Hepatocyte (in vitro differentiated cells): Measurements from ENCODE around the gene SNX9. TPM values are rescaled to one million over a fixed set of nuclear protein-coding genes. Genes with fewer than 3 reads are reported as not detected.

Experiments
- DNase-seq: peaks from one replicate; pipeline ENCODE4 v3.0.0-alpha.2; 2016; ENCODE audit warnings: low spot score
- H2AFZ ChIP-seq: fragments of 200-600 bp; sonication (generic); 2 replicates; pipeline ENCODE4 v1.6.0; 2016; ENCODE audit warnings: antibody characterized with exemption, mild to moderate bottlenecking
- H3K27ac ChIP-seq: fragments of 200-600 bp; sonication (generic); 2 replicates; pipeline ENCODE4 v1.5.1; 2016; ENCODE audit warnings: mild to moderate bottlenecking
- H3K27me3 ChIP-seq: fragments of 200-600 bp; sonication (generic); 2 replicates; pipeline ENCODE4 v1.6.1; 2016
- H3K36me3 ChIP-seq: fragments of 200-600 bp; sonication (generic); replicated peaks from 2 replicates; pipeline ENCODE4 v1.5.1; 2016; ENCODE audit warnings: low read depth; ENCODE audit not compliant: insufficient read depth
- H3K4me1 ChIP-seq: fragments of 200-600 bp; sonication (generic); 2 replicates; pipeline ENCODE4 v1.5.1; 2016; ENCODE audit warnings: mild to moderate bottlenecking, moderate library complexity; ENCODE audit not compliant: insufficient read depth
- H3K4me2 ChIP-seq: fragments of 200-600 bp; sonication (generic); 2 replicates; pipeline ENCODE4 v1.6.0; 2016
- H3K4me3 ChIP-seq: fragments of 200-600 bp; sonication (generic); 2 replicates; pipeline ENCODE4 v1.5.1; 2016; ENCODE audit warnings: mild to moderate bottlenecking
- H3K79me2 ChIP-seq: fragments of 200-600 bp; sonication (generic); 2 replicates; pipeline ENCODE4 v1.6.0; 2017; ENCODE audit warnings: mild to moderate bottlenecking
- H3K9me2 ChIP-seq: fragments of 200-600 bp; sonication (generic); replicated peaks from 2 replicates; pipeline ENCODE4 v1.6.0; 2017; ENCODE audit warnings: mild to moderate bottlenecking; ENCODE audit not compliant: insufficient read depth
- H3K9me3 ChIP-seq: fragments of 200-600 bp; sonication (generic); 2 replicates; pipeline ENCODE4 v1.5.1; 2016; ENCODE audit warnings: low read depth, mild to moderate bottlenecking
- H4K20me1 ChIP-seq: fragments of 200-600 bp; sonication (generic); 2 replicates; pipeline ENCODE4 v1.6.0; 2016; ENCODE audit warnings: mild to moderate bottlenecking; ENCODE audit not compliant: insufficient read depth, poor library complexity, severe bottlenecking
- EZH2 ChIP-seq: fragments of 200-600 bp; sonication (generic); IDR thresholded peaks from 2 replicates; pipeline ENCODE4 v1.6.1; 2016; ENCODE audit warnings: antibody characterized with exemption, mild to moderate bottlenecking, borderline replicate concordance
- EZH2phosphoT487 ChIP-seq: fragments of 200-600 bp; sonication (generic); IDR thresholded peaks from one replicate; pipeline ENCODE4 v1.6.1; 2018; ENCODE audit warnings: antibody characterized with exemption, mild to moderate bottlenecking, low read depth, moderate library complexity; ENCODE audit not compliant: unreplicated experiment, severe bottlenecking
- WGBS: methylation state at CpG from one replicate; pipeline ENCODE4 v1.1.6; 2016; ENCODE audit warnings: low lambda C conversion rate; ENCODE audit errors: missing lambda C conversion rate; 5-methylcytosine and 5-hydroxymethylcytosine counted together
- polyA plus RNA-seq: library from polyadenylated mRNA; unstranded; fragments of >200 nt; fragmentation: Nextera tagmentation; extraction: Ambion mirVana; gene quantifications from 2 replicates; pipeline ENCODE4 v1.2.1, GENCODE V29; 2016
- total RNA-seq: library from RNA; depleted of rRNA; stranded (reverse); fragments of >200 nt; gene quantifications from 2 replicates; pipeline ENCODE4 v1.2.3, GENCODE V29; 2014
- TF ChIP-seq, protein P1 (sequence below): fragments of 200-600 bp; sonication (generic); IDR thresholded peaks from 2 replicates; pipeline ENCODE4 v1.5.1; 2016; ENCODE audit warnings: antibody characterized with exemption, mild to moderate bottlenecking; ENCODE audit not compliant: poor library complexity

Gene SNX9
- total and polyA plus RNA-seq, 2 experiments from 2014 or later, result 34.1 to 34.7 TPM

DNA sequence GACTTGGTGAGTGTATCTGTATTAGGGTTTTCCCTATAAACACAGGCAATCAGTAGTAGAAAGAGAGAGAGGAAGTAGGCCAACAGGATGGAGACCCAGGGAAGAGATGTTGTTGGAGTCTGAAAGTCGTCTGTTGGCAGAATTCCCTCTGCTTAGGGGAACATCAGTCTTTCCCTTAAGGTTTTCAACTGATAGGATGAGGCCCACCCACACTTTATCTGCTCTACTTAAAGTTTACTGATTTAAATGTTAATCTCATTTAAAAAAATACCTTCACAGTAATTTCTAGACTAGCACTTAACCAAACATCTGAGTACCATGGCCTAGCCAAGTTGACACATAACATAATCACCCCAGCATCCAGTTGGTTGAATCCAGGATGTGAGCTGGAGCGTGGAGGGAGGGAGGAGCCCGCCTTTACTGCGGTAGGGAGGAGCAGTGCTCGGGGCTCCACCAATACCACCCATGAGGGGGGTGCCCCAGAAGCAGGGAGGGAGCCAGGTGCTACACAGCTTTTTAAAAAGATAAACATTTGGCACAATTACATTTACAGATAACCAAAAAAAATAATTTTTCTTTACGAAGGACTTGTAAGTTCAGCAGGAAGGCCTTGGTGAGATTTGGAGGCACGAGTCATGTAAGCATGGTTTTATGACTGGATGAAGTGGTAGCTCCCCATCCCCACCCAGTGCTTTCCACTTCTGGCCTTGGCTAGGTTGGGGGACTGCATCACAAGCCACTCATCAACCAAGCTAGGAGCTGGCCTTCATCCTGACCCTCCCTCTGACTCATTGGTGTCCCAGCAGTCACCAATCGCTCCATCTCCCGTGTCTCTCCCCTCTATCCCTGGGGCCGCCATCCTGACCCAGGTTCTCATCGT, 18.4 kb upstream of the SNX9 start:
- Histone ChIP-seq H3K9me2 (no peaks in the 10 kb centered on the region), H3K36me3 (no peaks in the 10 kb centered on the region), H3K9me3 (no peaks in the 10 kb centered on the region), H3K27me3 (no peaks in the 10 kb centered on the region), H4K20me1 (no peaks in the 10 kb centered on the region), H3K27ac (no peak overlapping the region), H3K4me1 (no peaks in the 10 kb centered on the region), H3K4me2 (no peak overlapping the region), H3K79me2 (no peaks in the 10 kb centered on the region), H2AFZ (no peak overlapping the region), H3K4me3 (no peak overlapping the region)
- no peak for DNase-seq
- 92% methylated on average over 11 of the region's 11 CpGs for WGBS
- no peak for TF ChIP-seq EZH2
- TF ChIP-seq EZH2phosphoT487, result no peak
- TF ChIP-seq, protein P1, sequence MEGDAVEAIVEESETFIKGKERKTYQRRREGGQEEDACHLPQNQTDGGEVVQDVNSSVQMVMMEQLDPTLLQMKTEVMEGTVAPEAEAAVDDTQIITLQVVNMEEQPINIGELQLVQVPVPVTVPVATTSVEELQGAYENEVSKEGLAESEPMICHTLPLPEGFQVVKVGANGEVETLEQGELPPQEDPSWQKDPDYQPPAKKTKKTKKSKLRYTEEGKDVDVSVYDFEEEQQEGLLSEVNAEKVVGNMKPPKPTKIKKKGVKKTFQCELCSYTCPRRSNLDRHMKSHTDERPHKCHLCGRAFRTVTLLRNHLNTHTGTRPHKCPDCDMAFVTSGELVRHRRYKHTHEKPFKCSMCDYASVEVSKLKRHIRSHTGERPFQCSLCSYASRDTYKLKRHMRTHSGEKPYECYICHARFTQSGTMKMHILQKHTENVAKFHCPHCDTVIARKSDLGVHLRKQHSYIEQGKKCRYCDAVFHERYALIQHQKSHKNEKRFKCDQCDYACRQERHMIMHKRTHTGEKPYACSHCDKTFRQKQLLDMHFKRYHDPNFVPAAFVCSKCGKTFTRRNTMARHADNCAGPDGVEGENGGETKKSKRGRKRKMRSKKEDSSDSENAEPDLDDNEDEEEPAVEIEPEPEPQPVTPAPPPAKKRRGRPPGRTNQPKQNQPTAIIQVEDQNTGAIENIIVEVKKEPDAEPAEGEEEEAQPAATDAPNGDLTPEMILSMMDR, result no peak

DNA sequence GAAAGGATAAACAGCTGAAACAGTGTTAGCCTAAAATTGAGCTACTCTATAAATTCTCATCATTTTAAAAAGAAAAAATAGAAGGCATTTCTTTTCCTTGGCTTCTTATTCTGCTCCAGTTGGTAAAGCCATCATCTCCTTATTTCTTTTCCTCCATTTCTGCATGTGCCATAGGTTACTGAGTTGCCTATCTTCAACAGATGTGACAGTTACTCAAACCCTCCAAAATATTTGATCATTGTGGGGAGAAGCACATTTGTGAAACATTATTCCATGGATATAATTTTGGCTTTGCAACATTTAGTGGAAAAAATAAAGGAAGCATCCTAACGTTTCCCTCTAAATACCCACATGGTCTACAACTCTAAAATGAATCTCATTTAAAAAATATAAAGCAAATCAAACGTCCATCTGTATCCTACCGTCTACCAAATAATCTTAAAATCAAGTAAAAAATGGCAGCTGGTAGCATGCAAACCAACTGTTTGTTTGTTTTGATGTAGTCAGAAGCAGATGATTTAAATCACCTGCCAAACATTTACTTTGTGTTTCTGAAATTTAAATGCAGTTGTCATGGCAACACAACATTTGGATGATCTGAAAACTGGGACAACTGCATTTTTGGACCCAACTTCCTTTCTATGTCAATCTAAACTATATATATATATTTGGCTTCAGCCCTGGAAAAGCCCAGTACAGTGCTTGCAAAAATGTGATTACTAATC, 16.8 kb upstream of the SNX9 start:
- H3K27me3 ChIP-seq, result no peaks in the 10 kb centered on the region
- H3K9me3 ChIP-seq, result no peaks in the 10 kb centered on the region
- WGBS, result 79% methylated on average over 3 of the region's 3 CpGs
- H3K27ac ChIP-seq, result no peak overlapping the region
- no peak for DNase-seq
- H3K79me2 ChIP-seq, result no peaks in the 10 kb centered on the region
- TF ChIP-seq EZH2phosphoT487 (no peak), EZH2 (no peak)
- TF ChIP-seq, protein P1, result no peak
- no peak overlapping the region for H2AFZ ChIP-seq
- no peak overlapping the region for H3K4me2 ChIP-seq
- H3K36me3 ChIP-seq, result no peaks in the 10 kb centered on the region
- no peak overlapping the region for H3K4me3 ChIP-seq
- no peaks in the 10 kb centered on the region for H3K9me2 ChIP-seq
- H4K20me1 ChIP-seq, result no peaks in the 10 kb centered on the region
- H3K4me1 ChIP-seq, result no peaks in the 10 kb centered on the region

DNA sequence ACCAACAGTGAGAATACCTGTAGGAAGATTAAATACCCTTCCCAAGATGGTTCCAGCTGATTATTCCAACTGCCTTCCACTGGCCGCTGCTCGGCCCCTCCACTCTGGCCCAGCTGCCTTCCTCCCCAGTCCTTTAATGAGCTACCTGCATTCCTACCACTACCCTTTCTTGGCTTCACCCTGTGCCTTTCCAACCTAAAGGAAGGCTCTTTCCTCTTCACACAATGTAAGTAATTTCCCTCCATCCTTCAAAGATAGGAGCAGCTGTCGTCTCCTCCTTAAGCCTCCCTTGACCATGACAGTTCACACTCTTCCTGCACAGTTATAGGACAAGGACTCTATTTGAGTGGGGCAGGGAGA, 16.2 kb upstream of the SNX9 start:
- no peaks in the 10 kb centered on the region for H3K9me2 ChIP-seq
- no peaks in the 10 kb centered on the region for H3K4me1 ChIP-seq
- H4K20me1 ChIP-seq, result no peaks in the 10 kb centered on the region
- H3K79me2 ChIP-seq, result no peaks in the 10 kb centered on the region
- no peaks in the 10 kb centered on the region for H3K36me3 ChIP-seq
- no peak overlapping the region for H2AFZ ChIP-seq
- no peak overlapping the region for H3K4me2 ChIP-seq
- H3K9me3 ChIP-seq, result no peaks in the 10 kb centered on the region
- DNase-seq, result no peak
- TF ChIP-seq EZH2phosphoT487 (no peak), EZH2 (no peak)
- TF ChIP-seq, protein P1, result no peak
- no peaks in the 10 kb centered on the region for H3K27me3 ChIP-seq
- H3K27ac ChIP-seq, result no peak overlapping the region
- no peak overlapping the region for H3K4me3 ChIP-seq
- 84% methylated on average over 3 of the region's 3 CpGs for WGBS
